Inflammatory macrophage treated with lipopolysaccharide for 1 hour (primary cell): ENCODE measurements around the gene ACBD6.
A peak's percentile ranks its signal among the peaks of the same experiment; 100 is the strongest.

Experiments used
- DNase-seq, 2 donors: peaks; one replicate each; pipeline ENCODE4 v3.0.0-alpha.2; 2020 to 2022

Gene ACBD6

GRCh38 chr1:180365039-180365438 is 137.3 kb downstream of the ACBD6 start:
- peak; percentile 9 to 36 for DNase-seq

- peak in 1 of 2 donors; percentile 14 for DNase-seq
Observed at GRCh38 chr1:180363246-180363995, 139.0 kb downstream of the ACBD6 start.

GRCh38 chr1:180360333-180361075 is 141.9 kb downstream of the ACBD6 start:
- DNase-seq, result no peak

- no peak for DNase-seq
Observed at GRCh38 chr1:180358649-180359048, 143.7 kb downstream of the ACBD6 start.

GRCh38 chr1:180353945-180354344 is 148.4 kb downstream of the ACBD6 start:
- no peak for DNase-seq

- DNase-seq, result no peak
Observed at GRCh38 chr1:180352588-180352987, 149.8 kb downstream of the ACBD6 start.

- DNase-seq, result no peak
Observed at GRCh38 chr1:180352021-180352420, 150.4 kb downstream of the ACBD6 start.

- no peak for DNase-seq
Observed at GRCh38 chr1:180345148-180345547, 157.2 kb downstream of the ACBD6 start.

GRCh38 chr1:180343921-180344769 is 158.2 kb downstream of the ACBD6 start:
- no peak for DNase-seq

GRCh38 chr1:180327089-180327488 is 175.3 kb downstream of the ACBD6 start:
- no peak for DNase-seq

GRCh38 chr1:180312926-180313325 is 189.5 kb downstream of the ACBD6 start:
- no peak for DNase-seq

GRCh38 chr1:180311011-180311730 is 191.2 kb downstream of the ACBD6 start:
- DNase-seq, result no peak

- peak; percentile 29 to 43 for DNase-seq
Observed at GRCh38 chr1:180310095-180310494, 192.3 kb downstream of the ACBD6 start.

- DNase-seq, result no peak
Observed at GRCh38 chr1:180309338-180309737, 193.0 kb downstream of the ACBD6 start.

GRCh38 chr1:180301135-180301742 is 201.1 kb downstream of the ACBD6 start:
- no peak for DNase-seq

- no peak for DNase-seq
Observed at GRCh38 chr1:180299479-180300221, 202.7 kb downstream of the ACBD6 start.

- no peak for DNase-seq
Observed at GRCh38 chr1:180295999-180296398, 206.4 kb downstream of the ACBD6 start.

GRCh38 chr1:180294711-180295110 is 207.7 kb downstream of the ACBD6 start:
- no peak for DNase-seq

- DNase-seq, result no peak
Observed at GRCh38 chr1:180291004-180291403, 211.4 kb downstream of the ACBD6 start.

- no peak for DNase-seq
Observed at GRCh38 chr1:180290265-180291001, 211.9 kb downstream of the ACBD6 start.

GRCh38 chr1:180288940-180289339 is 213.4 kb downstream of the ACBD6 start:
- no peak for DNase-seq
